Adrenal gland (tissue), 12 donors: Measurements from ENCODE around the gene TSHZ2. TPM values are rescaled to one million over a fixed set of nuclear protein-coding genes. Genes with fewer than 3 reads are reported as not detected.

Source experiments
- DNase-seq, 7 donors: peaks; one replicate each; pipeline ENCODE4 v3.0.0-alpha.2; 2019 to 2020
- H3K27ac ChIP-seq, 5 donors: fragments of 200-600 bp; sonication (generic) in 4 of 5; 1 replicate in 3 of 5; 2 replicates in 2 of 5; pipeline versions ENCODE4 v1.5.1 to v1.8.0; 2016 to 2020; ENCODE audit warnings: mild to moderate bottlenecking in 1 of 5
- H3K27me3 ChIP-seq: fragments of 200-600 bp; 2 replicates; pipeline ENCODE4 v1.8.0; 2021
- H3K36me3 ChIP-seq, 2 donors: fragments of 200-600 bp; replicated peaks in 1 of 2; 1 replicate in 1 of 2; 2 replicates in 1 of 2; pipeline versions ENCODE4 v1.5.1 to v1.8.0; 2018 to 2022
- H3K4me1 ChIP-seq, 2 donors: fragments of 200-600 bp; replicated peaks in 1 of 2; 1 replicate in 1 of 2; 2 replicates in 1 of 2; pipeline versions ENCODE4 v1.5.1 to v1.8.0; 2018 to 2021
- H3K4me3 ChIP-seq, 4 donors: fragments of 200-600 bp; sonication (generic) in 3 of 4; one replicate each; pipeline ENCODE4 v1.5.1; 2016 to 2018
- H3K9me3 ChIP-seq, 3 donors: fragments of 200-600 bp; sonication (generic) in 1 of 3; replicated peaks in 1 of 3; 1 replicate in 2 of 3; 2 replicates in 1 of 3; pipeline versions ENCODE4 v1.5.1 to v1.8.0; 2016 to 2021
- POLR2A ChIP-seq, 2 donors: fragments of 450-650 bp; IDR thresholded peaks; one replicate each; pipeline ENCODE4 v1.6.1; 2017; ENCODE audit warnings: antibody characterized with exemption in 2 of 2, mild to moderate bottlenecking in 2 of 2, moderate library complexity in 1 of 2
- WGBS, 4 donors: extraction: QIAGEN DNeasy Blood & Tissue Kit in 2 of 4; methylation state at CpG; one replicate each; pipeline versions ENCODE4 v1.1.5 to v1.1.7; 2013 to 2017; 5-methylcytosine and 5-hydroxymethylcytosine counted together
- intact Hi-C, 2 donors: fragments of 100-400 bp; cut with DNase I; formaldehyde crosslinking; loops; one replicate each; pipeline versions ENCODE4 v1.14.1 to v1.15.0; 2022 to 2023
- polyA plus RNA-seq, 3 donors: library from polyadenylated mRNA; stranded (reverse); fragments of 200-250 nt in 2 of 3; fragments of 350-450 nt in 1 of 3; fragmentation: Illumina TruSeq in 1 of 3; extraction: RNeasy Lipid Tissue Mini Kit (QIAGEN cat#74804) in 1 of 3; gene quantifications; one replicate each; pipeline ENCODE4 v1.2.3, GENCODE V29; 2013 to 2014
- total RNA-seq, 9 donors: library from RNA; depleted of rRNA in 4 of 9; stranded (reverse); fragments of >200 nt in 4 of 9; fragments of 120-200 nt in 1 of 9; fragmentation: NEBNext Ultra II Directional in 1 of 9; extraction: Animal tissue kit (Norgen Biotek cat#: 25700) in 1 of 9; gene quantifications; one replicate each; pipeline versions ENCODE4 v1.1.0 to v1.2.4, GENCODE V29; 2013 to 2023
- TF ChIP-seq, protein P1 (sequence below), 6 experiments: fragments of 450-650 bp in 4 of 6; fragments of 200-600 bp in 2 of 6; sonication (generic) in 1 of 6; IDR thresholded peaks; 1 replicate in 5 of 6; 2 replicates in 1 of 6; pipeline versions ENCODE4 v1.5.1 to v1.8.0; 2016 to 2021; ENCODE audit warnings: antibody characterized with exemption in 6 of 6, mild to moderate bottlenecking in 2 of 6, moderate library complexity in 1 of 6
- donor health status: healthy with polysubstance abuse.
- donor health status: Bipolar disorder and iron deficiency.
- donor health status: DM: yes; HTN: yes; CAD: no.
- donor health status: DM: no; HTN: no; CAD: no.
- donor health status: DM: no; HTN: no; CAD: no.
- donor health status: DM: yes; HTN: yes; CAD: no.

Gene TSHZ2
- total and polyA plus RNA-seq, 12 donors = 20.5 to 87.1 (median 52.4) TPM

DNA sequence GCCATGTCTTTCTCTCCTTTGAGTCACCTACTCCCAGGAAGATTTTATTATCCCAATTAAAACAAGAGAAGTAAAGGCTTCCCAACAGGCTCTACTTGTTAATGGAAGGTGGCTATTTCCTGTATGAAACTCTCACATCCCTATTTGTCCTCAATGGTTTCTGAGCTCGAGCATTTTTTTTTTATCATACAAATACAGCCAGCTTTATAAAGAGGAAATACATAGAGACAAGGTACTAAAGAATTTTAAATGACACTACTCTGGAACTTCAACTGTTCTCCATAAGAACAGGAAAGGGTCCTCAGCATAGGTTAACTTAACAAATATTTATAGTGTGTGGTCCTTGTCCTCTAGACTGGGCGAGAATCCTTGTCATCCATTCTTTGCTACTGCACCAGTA, 41.0 kb downstream of the TSHZ2 start:
- WGBS, 4 donors = 88 to 93% (median 92%) methylated on average over 2 of the region's 2 CpGs
- Histone ChIP-seq H3K36me3 (no peaks in the 10 kb centered on the region), H3K9me3 (no peaks in the 10 kb centered on the region), H3K4me3 (no peak overlapping the region), H3K4me1 (peaks cover 0 to 5% of the 10 kb centered on the region in 2 donors), H3K27ac (no peak overlapping the region), H3K27me3 (no peaks in the 10 kb centered on the region)
- no peak for DNase-seq
- intact Hi-C loops = no loop called here
- TF ChIP-seq, protein P1, sequence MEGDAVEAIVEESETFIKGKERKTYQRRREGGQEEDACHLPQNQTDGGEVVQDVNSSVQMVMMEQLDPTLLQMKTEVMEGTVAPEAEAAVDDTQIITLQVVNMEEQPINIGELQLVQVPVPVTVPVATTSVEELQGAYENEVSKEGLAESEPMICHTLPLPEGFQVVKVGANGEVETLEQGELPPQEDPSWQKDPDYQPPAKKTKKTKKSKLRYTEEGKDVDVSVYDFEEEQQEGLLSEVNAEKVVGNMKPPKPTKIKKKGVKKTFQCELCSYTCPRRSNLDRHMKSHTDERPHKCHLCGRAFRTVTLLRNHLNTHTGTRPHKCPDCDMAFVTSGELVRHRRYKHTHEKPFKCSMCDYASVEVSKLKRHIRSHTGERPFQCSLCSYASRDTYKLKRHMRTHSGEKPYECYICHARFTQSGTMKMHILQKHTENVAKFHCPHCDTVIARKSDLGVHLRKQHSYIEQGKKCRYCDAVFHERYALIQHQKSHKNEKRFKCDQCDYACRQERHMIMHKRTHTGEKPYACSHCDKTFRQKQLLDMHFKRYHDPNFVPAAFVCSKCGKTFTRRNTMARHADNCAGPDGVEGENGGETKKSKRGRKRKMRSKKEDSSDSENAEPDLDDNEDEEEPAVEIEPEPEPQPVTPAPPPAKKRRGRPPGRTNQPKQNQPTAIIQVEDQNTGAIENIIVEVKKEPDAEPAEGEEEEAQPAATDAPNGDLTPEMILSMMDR (IDR thresholded peaks at IDR 0.05) = no peak
- TF ChIP-seq POLR2A (IDR thresholded peaks at IDR 0.05) = no peak

DNA sequence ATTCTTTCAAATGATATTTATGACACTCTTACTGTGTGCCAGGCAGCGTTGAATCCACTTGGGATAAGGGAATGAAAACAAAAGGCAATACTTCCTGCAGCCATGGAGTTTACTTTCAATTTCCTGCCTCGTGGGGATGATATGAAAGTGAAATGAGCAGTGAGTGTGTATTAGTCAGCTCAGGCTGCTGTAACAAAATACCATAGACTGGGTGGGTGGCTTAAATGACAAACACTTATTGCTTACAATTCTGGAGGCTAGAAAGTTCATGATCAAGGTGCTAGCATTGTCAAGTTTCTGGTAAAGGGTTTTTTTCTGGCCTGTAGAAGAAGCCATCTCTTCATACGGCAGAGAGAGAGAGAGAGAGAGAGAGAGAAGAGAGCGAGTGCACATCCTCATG, 41.7 kb downstream of the TSHZ2 start:
- Histone ChIP-seq H3K9me3 (no peaks in the 10 kb centered on the region), H3K4me1 (peaks cover 0 to 11% of the 10 kb centered on the region in 2 donors), H3K27me3 (no peaks in the 10 kb centered on the region), H3K27ac (no peak overlapping the region), H3K4me3 (no peak overlapping the region), H3K36me3 (no peaks in the 10 kb centered on the region)
- intact Hi-C loops = no loop called here
- TF ChIP-seq POLR2A (IDR thresholded peaks at IDR 0.05) = no peak
- TF ChIP-seq, protein P1 (IDR thresholded peaks at IDR 0.05) = no peak
- no peak for DNase-seq
- 59 to 78% (median 72%) methylated on average over 4 of the region's 4 CpGs for WGBS, 4 donors

DNA sequence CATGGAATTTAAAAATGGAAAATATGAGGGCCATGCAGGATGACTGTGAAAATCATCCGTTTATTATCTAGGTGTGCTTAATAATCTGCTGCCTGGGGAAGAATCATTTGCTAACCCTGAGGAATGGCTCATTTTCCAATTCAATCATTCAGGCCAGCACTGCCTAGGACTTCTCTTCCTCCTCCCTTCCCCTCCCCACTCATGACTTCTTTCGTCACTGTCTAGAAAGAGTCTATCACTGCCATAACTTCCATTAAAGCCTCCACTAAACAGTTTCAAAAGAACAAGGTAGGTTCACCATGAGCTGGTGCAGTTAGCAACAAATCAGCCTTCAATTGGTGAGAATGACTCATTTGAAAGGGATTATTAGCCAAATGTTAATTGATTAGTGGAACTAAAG, 43.9 kb downstream of the TSHZ2 start:
- H3K4me3 ChIP-seq = no peak overlapping the region
- no peak overlapping the region for H3K27ac ChIP-seq
- intact Hi-C loops = no loop called here
- no peak for DNase-seq
- TF ChIP-seq POLR2A (IDR thresholded peaks at IDR 0.05) = no peak
- TF ChIP-seq, protein P1 (IDR thresholded peaks at IDR 0.05) = no peak
- WGBS, 4 donors = 85 to 92% (median 89%) methylated on average over 2 of the region's 2 CpGs
- peaks cover 0 to 16% of the 10 kb centered on the region in 2 donors for H3K4me1 ChIP-seq
- H3K9me3 ChIP-seq = no peaks in the 10 kb centered on the region
- H3K36me3 ChIP-seq = no peaks in the 10 kb centered on the region
- no peaks in the 10 kb centered on the region for H3K27me3 ChIP-seq

DNA sequence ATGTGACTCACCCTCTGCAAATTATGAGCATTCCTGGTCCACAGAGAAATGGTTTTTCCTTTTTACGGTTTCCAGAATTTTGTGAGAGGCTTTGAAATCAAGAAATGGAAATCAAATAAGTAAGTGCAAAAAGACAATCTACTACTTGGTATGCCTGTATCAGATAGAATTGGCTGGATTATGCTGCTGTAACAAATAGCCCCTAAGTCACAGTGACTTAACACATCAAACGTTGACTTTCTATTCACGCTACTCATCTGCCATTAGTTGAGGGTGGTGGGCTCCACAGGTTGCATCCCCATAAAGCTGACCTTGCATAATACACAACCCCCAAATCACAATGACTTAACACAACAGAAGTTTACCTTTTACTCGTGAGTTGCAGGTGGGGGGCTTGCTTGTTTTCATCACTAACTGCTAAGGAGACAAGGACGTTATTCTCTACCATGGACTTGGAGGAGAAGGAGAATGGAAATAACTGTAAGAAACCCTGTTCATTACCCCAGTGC, 44.4 kb downstream of the TSHZ2 start:
- H3K27ac ChIP-seq = no peak overlapping the region
- H3K4me3 ChIP-seq = no peak overlapping the region
- no peaks in the 10 kb centered on the region for H3K9me3 ChIP-seq
- H3K36me3 ChIP-seq = no peaks in the 10 kb centered on the region
- H3K27me3 ChIP-seq = no peaks in the 10 kb centered on the region
- H3K4me1 ChIP-seq = peaks cover 0 to 16% of the 10 kb centered on the region in 2 donors
- no peak for TF ChIP-seq POLR2A (IDR thresholded peaks at IDR 0.05)
- TF ChIP-seq, protein P1 (IDR thresholded peaks at IDR 0.05) = no peak
- WGBS, 4 donors = 93 to 98% (median 96%) methylated on average over 5 of the region's 5 CpGs
- intact Hi-C loops = no loop called here
- no peak for DNase-seq
